Subcutaneous adipose tissue (tissue), 4 donors: ENCODE measurements around the gene COL9A3. TPM values are rescaled to one million over a fixed set of nuclear protein-coding genes. Genes with fewer than 3 reads are reported as not detected.

Source experiments
- CTCF ChIP-seq: fragments of 450-650 bp; IDR thresholded peaks from one replicate; pipeline ENCODE4 v1.5.1; 2016; ENCODE audit warnings: low read depth, mild to moderate bottlenecking, control low read depth, antibody characterized with exemption, moderate library complexity
- total RNA-seq, 4 donors: library from RNA; depleted of rRNA; stranded (reverse); fragments of >200 nt; gene quantifications; one replicate each; pipeline ENCODE4 v1.1.0, GENCODE V29; 2016

COL9A3 gene
- total RNA-seq, 4 donors from 2014 or later = 0.22 to 1.3 TPM; not detected in 2

DNA sequence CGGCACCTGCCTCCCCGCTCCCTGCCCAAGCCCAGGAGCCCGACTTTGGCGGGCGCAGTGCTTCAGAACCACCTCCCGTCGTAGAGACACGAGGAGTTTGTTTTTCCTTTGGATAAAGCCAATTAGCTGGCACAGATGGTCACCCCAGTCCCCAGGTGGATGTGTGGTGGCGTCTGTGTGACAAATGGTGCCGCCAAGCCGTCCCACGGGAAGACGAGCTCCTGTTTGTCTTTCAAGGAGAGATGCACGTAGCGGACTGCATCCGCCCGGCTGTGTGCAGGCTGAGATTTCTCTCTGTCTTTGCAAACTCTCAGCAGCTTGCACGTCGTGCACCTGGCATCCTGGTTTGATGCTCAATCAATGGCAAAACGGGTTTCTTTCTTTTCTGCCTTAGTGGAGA, 36.6 kb upstream of the COL9A3 start:
- TF ChIP-seq CTCF = no peak

- no peak for TF ChIP-seq CTCF
Measured at GRCh38 chr20:62780696-62781095, 36.2 kb upstream of the COL9A3 start.

DNA sequence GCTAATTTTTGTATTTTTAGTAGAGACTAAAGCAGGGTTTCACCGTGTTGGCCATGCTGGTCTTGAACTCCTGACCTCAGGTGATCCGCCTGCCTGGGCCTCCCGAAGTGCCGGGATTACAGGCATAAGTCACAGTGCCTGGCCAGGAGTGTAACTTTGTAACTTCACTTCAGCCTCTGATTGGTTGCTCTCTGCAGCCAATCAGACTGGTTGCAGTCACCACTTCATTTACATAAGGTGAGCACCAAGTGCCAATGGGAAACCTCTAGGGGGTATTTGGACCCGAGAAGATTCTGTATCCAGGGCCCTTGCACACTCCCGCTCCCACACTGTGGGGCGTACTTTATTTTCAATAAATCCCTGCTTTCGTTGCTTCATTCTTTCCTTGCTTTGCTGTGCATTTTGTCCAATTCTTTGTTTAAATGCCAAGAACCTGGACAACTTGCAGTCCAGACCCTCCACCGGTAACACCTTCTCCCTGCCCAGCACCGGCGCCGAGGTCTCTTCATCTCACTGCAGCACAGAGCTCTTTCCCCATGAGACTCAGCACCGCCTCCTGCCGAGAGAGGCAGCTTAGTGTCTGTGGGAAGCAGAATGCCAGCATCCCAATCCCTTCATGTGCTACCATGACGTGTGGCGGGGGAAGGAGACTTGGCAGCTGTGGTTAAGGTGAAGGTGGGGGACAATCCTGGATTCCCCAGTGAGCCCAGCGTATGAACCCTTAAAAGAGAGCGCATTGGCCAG, 34.5 kb upstream of the COL9A3 start:
- no peak for TF ChIP-seq CTCF

DNA sequence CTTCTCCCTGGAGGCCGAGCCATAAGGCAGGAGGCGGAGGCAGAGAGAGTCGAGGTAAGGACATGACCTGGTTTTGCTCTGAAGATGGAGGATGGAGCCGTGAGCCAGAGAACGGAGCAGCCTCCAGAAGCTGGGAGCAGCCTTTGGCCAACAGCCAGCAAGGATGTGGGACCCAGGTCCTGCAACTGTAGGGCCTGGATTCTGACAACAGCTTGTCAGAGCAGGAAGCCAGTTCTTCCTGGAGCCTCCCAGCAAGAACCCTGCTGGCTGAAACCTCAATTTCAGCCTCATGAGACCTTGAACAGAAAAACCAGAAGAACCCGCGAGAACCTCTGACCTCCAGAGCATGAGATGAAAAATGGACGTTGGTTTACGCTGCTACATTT, 34.0 kb upstream of the COL9A3 start:
- TF ChIP-seq CTCF = no peak

- TF ChIP-seq CTCF = no peak
Measured at GRCh38 chr20:62784497-62784896, 32.4 kb upstream of the COL9A3 start.

DNA sequence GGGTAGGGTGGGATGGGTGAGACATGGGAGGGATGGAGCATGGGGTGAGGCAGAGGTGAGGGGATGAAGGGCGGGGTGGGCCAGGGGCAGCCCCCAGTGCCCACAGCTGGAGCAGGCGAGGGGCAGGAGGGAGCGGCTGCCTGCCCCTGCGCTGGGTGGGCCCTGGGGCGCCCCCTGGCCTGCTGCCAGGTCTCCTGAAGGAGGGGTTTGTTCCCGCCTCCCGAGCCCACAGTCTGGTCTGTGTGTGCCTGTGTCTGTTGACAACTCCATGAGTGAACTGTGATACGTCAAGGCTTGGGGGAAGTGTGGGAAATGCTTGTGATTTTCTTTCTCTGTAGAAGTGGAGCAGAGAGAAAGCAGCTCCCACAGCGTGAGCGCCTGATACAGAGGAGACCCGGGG, 31.5 kb upstream of the COL9A3 start:
- TF ChIP-seq CTCF = no peak

DNA sequence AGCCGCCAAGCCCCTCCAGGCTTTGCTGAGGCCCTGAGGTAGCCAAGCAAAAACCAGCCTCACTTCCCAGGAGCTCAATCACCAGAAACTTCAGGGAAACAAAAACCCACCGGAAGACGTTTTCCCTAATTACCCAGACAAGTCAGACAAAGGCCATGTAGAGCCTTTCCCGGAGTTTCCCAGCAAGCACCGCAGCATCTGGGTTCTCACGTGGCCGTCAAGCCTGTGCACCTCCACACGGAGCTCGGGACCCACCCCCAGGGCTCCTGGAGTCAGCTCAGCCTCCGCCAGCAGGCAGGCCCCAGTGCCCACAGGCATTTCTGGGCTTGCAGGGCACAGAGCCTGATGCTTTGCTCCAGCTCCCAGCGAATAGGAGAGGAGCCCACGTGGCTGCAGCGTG, 30.7 kb upstream of the COL9A3 start:
- TF ChIP-seq CTCF = no peak
